Measurements from ENCODE around the gene STX8. TPM values are rescaled to one million over a fixed set of nuclear protein-coding genes. Genes with fewer than 3 reads are reported as not detected.
"Not testable (repeated sequence)": the region's sequence is repeated elsewhere in the genome, so short reads cannot be mapped to it uniquely, and the experiment has no call there.

STX8 gene
- total and polyA plus RNA-seq, 4 donors, result 14.7 to 39.5 (median 28.7) TPM

DNA sequence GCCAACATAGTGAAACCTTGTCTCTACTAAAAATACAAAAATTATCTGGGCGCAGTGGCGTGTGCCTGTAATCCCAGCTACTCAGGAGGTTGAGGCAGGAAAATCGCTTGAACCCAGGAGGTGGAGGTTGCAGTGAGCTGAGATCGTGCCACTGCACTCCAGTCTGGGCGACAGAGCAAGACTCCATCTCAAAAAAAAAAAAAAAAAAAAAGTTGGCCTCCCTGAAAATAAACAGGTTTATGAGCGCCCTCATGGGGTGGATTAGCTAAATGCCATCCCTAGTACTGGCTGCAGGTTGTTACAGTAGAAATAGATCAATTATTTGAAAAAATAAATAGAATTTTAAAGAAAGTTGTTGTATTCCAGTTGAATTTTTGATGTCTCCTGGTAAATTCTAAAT lies 20.9 kb downstream of the STX8 start:
- not testable (repeated sequence) for H3K27ac ChIP-seq (ENCODE audit: low read depth in 1 of 2, low read length in 2 of 2); H3K4me1 ChIP-seq (ENCODE audit: control insufficient read depth in 4 of 4, insufficient read depth in 4 of 4, low read length in 3 of 4); H3K36me3 ChIP-seq (ENCODE audit: control insufficient read depth in 4 of 4, insufficient read depth in 3 of 4, low read depth in 1 of 4, low read length in 3 of 4); DNase-seq (ENCODE audit: low spot score); H3K9me3 ChIP-seq (ENCODE audit: control insufficient read depth in 4 of 4, low read length in 3 of 4); H3K9ac ChIP-seq (ENCODE audit: low read depth in 1 of 2, low read length in 2 of 2); H3K27me3 ChIP-seq (ENCODE audit: control insufficient read depth in 4 of 4, insufficient read depth in 4 of 4, low read length in 3 of 4); H3K4me3 ChIP-seq (ENCODE audit: low read depth in 1 of 3, low read length in 3 of 3)
- WGBS, result 78% methylated on average over 6 of the region's 6 CpGs
- TF ChIP-seq, protein P1, sequence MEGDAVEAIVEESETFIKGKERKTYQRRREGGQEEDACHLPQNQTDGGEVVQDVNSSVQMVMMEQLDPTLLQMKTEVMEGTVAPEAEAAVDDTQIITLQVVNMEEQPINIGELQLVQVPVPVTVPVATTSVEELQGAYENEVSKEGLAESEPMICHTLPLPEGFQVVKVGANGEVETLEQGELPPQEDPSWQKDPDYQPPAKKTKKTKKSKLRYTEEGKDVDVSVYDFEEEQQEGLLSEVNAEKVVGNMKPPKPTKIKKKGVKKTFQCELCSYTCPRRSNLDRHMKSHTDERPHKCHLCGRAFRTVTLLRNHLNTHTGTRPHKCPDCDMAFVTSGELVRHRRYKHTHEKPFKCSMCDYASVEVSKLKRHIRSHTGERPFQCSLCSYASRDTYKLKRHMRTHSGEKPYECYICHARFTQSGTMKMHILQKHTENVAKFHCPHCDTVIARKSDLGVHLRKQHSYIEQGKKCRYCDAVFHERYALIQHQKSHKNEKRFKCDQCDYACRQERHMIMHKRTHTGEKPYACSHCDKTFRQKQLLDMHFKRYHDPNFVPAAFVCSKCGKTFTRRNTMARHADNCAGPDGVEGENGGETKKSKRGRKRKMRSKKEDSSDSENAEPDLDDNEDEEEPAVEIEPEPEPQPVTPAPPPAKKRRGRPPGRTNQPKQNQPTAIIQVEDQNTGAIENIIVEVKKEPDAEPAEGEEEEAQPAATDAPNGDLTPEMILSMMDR (IDR thresholded peaks at IDR 0.05; ENCODE audit: low read depth, low read length, missing input control), result peak; percentile 28
- peak; percentile 40 to 57 for TF ChIP-seq RAD21 (IDR thresholded peaks at IDR 0.05)

DNA sequence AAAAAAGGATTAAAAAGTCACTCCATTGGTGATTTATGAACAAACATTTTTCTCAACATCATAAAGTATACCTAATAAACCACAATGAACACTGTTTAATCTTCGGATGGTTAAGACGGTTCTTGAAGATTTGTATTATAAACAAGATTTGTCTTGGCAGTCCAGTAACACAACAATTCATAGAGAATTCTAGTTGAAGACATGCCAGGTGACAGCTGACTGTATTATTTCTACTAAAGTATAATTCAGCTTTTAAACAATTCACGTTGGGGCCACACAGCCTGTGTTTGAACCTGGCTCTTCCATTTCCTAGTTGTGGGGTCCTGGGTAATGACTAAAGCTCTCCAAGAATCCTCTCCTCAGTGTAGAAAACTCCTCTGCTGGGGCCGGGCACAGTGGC lies 22.0 kb downstream of the STX8 start:
- no peak overlapping the region for H3K27ac ChIP-seq (ENCODE audit: low read depth in 1 of 2, low read length in 2 of 2)
- TF ChIP-seq RAD21 (IDR thresholded peaks at IDR 0.05), result no peak
- TF ChIP-seq RXRA (IDR thresholded peaks at IDR 0.05), result no peak
- TF ChIP-seq, protein P2, sequence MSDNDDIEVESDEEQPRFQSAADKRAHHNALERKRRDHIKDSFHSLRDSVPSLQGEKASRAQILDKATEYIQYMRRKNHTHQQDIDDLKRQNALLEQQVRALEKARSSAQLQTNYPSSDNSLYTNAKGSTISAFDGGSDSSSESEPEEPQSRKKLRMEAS (IDR thresholded peaks at IDR 0.05), result no peak
- H3K4me3 ChIP-seq (ENCODE audit: low read depth in 1 of 3, low read length in 3 of 3), result no peak overlapping the region
- H3K4me1 ChIP-seq (ENCODE audit: control insufficient read depth in 4 of 4, insufficient read depth in 4 of 4, low read length in 3 of 4), result no peaks in the 10 kb centered on the region
- no peak overlapping the region for H3K9ac ChIP-seq (ENCODE audit: low read depth in 1 of 2, low read length in 2 of 2)
- peaks cover 0 to 3% (median 3%) of the 10 kb centered on the region in 4 donors for H3K36me3 ChIP-seq (ENCODE audit: control insufficient read depth in 4 of 4, insufficient read depth in 3 of 4, low read depth in 1 of 4, low read length in 3 of 4)
- DNase-seq (ENCODE audit: low spot score), result no peak
- H3K9me3 ChIP-seq (ENCODE audit: control insufficient read depth in 4 of 4, low read length in 3 of 4), result no peaks in the 10 kb centered on the region
- 93% methylated on average over 4 of the region's 4 CpGs for WGBS
- H3K27me3 ChIP-seq (ENCODE audit: control insufficient read depth in 4 of 4, insufficient read depth in 4 of 4, low read length in 3 of 4), result no peaks in the 10 kb centered on the region

DNA sequence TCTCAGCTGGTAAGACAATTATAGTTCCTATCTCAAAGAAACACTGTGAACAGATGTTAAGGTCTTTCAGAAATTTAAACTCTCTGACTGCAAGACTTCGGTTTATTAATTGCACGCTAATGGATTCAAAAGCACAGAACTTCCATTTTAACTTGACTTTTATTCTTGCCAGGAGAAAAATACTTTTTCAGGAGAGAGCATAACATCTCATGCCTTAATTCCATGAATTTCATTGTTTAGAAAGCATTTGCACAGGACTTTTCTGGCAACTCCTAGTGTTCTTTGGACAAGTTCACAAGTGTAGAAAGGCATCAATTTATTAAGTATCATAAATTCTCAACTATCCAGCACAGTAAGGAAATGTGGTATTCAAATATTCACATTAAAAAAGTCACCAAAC lies 22.4 kb downstream of the STX8 start:
- DNase-seq (ENCODE audit: low spot score), result no peak

More for the DNA sequence above, 22.4 kb downstream of the STX8 start:
- H3K4me1 ChIP-seq (ENCODE audit: control insufficient read depth in 4 of 4, insufficient read depth in 4 of 4, low read length in 3 of 4), result no peaks in the 10 kb centered on the region
- H3K9ac ChIP-seq (ENCODE audit: low read depth in 1 of 2, low read length in 2 of 2), result no peak overlapping the region
- H3K4me3 ChIP-seq (ENCODE audit: low read depth in 1 of 3, low read length in 3 of 3), result no peak overlapping the region
- no peak overlapping the region for H3K27ac ChIP-seq (ENCODE audit: low read depth in 1 of 2, low read length in 2 of 2)
- WGBS, result 98% methylated on average over 2 of the region's 2 CpGs
- no peak for TF ChIP-seq GABPA (IDR thresholded peaks at IDR 0.05 in 1 of 2, conservative IDR thresholded peaks at IDR 0.05 in 1 of 2)
- no peak for TF ChIP-seq FOXA2 (IDR thresholded peaks at IDR 0.05)
- TF ChIP-seq, protein P3, sequence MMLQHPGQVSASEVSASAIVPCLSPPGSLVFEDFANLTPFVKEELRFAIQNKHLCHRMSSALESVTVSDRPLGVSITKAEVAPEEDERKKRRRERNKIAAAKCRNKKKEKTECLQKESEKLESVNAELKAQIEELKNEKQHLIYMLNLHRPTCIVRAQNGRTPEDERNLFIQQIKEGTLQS (IDR thresholded peaks at IDR 0.05), result no peak
- TF ChIP-seq, protein P4, sequence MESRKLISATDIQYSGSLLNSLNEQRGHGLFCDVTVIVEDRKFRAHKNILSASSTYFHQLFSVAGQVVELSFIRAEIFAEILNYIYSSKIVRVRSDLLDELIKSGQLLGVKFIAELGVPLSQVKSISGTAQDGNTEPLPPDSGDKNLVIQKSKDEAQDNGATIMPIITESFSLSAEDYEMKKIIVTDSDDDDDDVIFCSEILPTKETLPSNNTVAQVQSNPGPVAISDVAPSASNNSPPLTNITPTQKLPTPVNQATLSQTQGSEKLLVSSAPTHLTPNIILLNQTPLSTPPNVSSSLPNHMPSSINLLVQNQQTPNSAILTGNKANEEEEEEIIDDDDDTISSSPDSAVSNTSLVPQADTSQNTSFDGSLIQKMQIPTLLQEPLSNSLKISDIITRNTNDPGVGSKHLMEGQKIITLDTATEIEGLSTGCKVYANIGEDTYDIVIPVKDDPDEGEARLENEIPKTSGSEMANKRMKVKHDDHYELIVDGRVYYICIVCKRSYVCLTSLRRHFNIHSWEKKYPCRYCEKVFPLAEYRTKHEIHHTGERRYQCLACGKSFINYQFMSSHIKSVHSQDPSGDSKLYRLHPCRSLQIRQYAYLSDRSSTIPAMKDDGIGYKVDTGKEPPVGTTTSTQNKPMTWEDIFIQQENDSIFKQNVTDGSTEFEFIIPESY (IDR thresholded peaks at IDR 0.05), result no peak
- TF ChIP-seq RXRA (IDR thresholded peaks at IDR 0.05), result no peak
- TF ChIP-seq JUND (IDR thresholded peaks at IDR 0.05), result no peak
- no peaks in the 10 kb centered on the region for H3K9me3 ChIP-seq (ENCODE audit: control insufficient read depth in 4 of 4, low read length in 3 of 4)
- H3K27me3 ChIP-seq (ENCODE audit: control insufficient read depth in 4 of 4, insufficient read depth in 4 of 4, low read length in 3 of 4), result no peaks in the 10 kb centered on the region
- peaks cover 0 to 3% (median 3%) of the 10 kb centered on the region in 4 donors for H3K36me3 ChIP-seq (ENCODE audit: control insufficient read depth in 4 of 4, insufficient read depth in 3 of 4, low read depth in 1 of 4, low read length in 3 of 4)

All from liver (tissue), 9 donors.